Panc1 (cell line): Measurements from ENCODE around the gene TANGO6.

Experiments
- CTCF ChIP-seq: fragments of 450-650 bp; IDR thresholded peaks from 2 replicates; pipeline ENCODE4 v1.5.1; 2017; ENCODE audit warnings: mild to moderate bottlenecking
- REST ChIP-seq, 2 experiments: IDR thresholded peaks; 2 replicates each; pipeline ENCODE4 v1.6.1; 2011 to 2012; ENCODE audit warnings: low read depth in 2 of 2, control low read depth in 1 of 2, low read length in 1 of 2, mild to moderate bottlenecking in 1 of 2, moderate library complexity in 1 of 2; ENCODE audit not compliant: insufficient read depth in 1 of 2

GRCh38 chr16:69116256-69116875 lies 273.0 kb downstream of the TANGO6 start:
- TF ChIP-seq CTCF (no peak), REST (IDR thresholded peaks at IDR 0.05; ENCODE audit: insufficient read depth in 1 of 2, low read depth in 2 of 2, low read length in 1 of 2) (no peak)
